ENCODE data around the gene ARHGAP4.
A peak's percentile ranks its signal among the peaks of the same experiment; 100 is the strongest.

The ARHGAP4 gene

GRCh38 chrX:153963546-153963945 lies 37.5 kb upstream of the ARHGAP4 start:
- no peak for DNase-seq (ENCODE audit: low spot score)

- no peak for DNase-seq (ENCODE audit: low spot score)
Measured at GRCh38 chrX:153961292-153961691, 35.2 kb upstream of the ARHGAP4 start.

- DNase-seq (ENCODE audit: low spot score): no peak
Measured at GRCh38 chrX:153960786-153961185, 34.7 kb upstream of the ARHGAP4 start.

GRCh38 chrX:153960077-153960476 lies 34.0 kb upstream of the ARHGAP4 start:
- no peak for DNase-seq (ENCODE audit: low spot score)

- no peak for DNase-seq (ENCODE audit: low spot score)
Measured at GRCh38 chrX:153959649-153960048, 33.6 kb upstream of the ARHGAP4 start.

- DNase-seq (ENCODE audit: low spot score): no peak
Measured at GRCh38 chrX:153958605-153959004, 32.5 kb upstream of the ARHGAP4 start.

GRCh38 chrX:153957224-153957623 lies 31.2 kb upstream of the ARHGAP4 start:
- DNase-seq (ENCODE audit: low spot score): no peak

- no peak for DNase-seq (ENCODE audit: low spot score)
Measured at GRCh38 chrX:153956044-153956907, 30.2 kb upstream of the ARHGAP4 start.

- no peak for DNase-seq (ENCODE audit: low spot score)
Measured at GRCh38 chrX:153955228-153955732, 29.2 kb upstream of the ARHGAP4 start.

GRCh38 chrX:153954558-153955227 lies 28.6 kb upstream of the ARHGAP4 start:
- DNase-seq (ENCODE audit: low spot score): no peak

- no peak for DNase-seq (ENCODE audit: low spot score)
Measured at GRCh38 chrX:153953892-153954557, 28.0 kb upstream of the ARHGAP4 start.

- DNase-seq (ENCODE audit: low spot score): peak; percentile 59
Measured at GRCh38 chrX:153953342-153953830, 27.3 kb upstream of the ARHGAP4 start.

GRCh38 chrX:153952373-153953026 lies 26.4 kb upstream of the ARHGAP4 start:
- DNase-seq (ENCODE audit: low spot score): no peak

- no peak for DNase-seq (ENCODE audit: low spot score)
Measured at GRCh38 chrX:153951683-153952372, 25.8 kb upstream of the ARHGAP4 start.

GRCh38 chrX:153950127-153950526 lies 24.1 kb upstream of the ARHGAP4 start:
- no peak for DNase-seq (ENCODE audit: low spot score)

- DNase-seq (ENCODE audit: low spot score): no peak
Measured at GRCh38 chrX:153948847-153949805, 23.1 kb upstream of the ARHGAP4 start.

GRCh38 chrX:153948002-153948466 lies 22.0 kb upstream of the ARHGAP4 start:
- no peak for DNase-seq (ENCODE audit: low spot score)

- DNase-seq (ENCODE audit: low spot score): peak; percentile 84
Measured at GRCh38 chrX:153947009-153947769, 21.1 kb upstream of the ARHGAP4 start.

All from kidney tubule cell (primary cell).